Tibial nerve (tissue), 4 donors: Measurements from ENCODE around the gene PRKCH.

Experiments used
- EP300 ChIP-seq, 2 donors: sonication (generic); formaldehyde crosslinking; IDR thresholded peaks; one replicate each; pipeline ENCODE4 v1.6.1; 2017; ENCODE audit warnings: antibody characterized with exemption in 2 of 2, mild to moderate bottlenecking in 1 of 2
- TF ChIP-seq, protein P1 (sequence below), 5 experiments: fragments of 200-600 bp in 3 of 5; fragments of 450-650 bp in 2 of 5; sonication (generic) in 3 of 5; IDR thresholded peaks; one replicate each; pipeline ENCODE4 v1.5.1; 2016 to 2019; ENCODE audit warnings: antibody characterized with exemption in 5 of 5, mild to moderate bottlenecking in 3 of 5, moderate library complexity in 2 of 5

DNA sequence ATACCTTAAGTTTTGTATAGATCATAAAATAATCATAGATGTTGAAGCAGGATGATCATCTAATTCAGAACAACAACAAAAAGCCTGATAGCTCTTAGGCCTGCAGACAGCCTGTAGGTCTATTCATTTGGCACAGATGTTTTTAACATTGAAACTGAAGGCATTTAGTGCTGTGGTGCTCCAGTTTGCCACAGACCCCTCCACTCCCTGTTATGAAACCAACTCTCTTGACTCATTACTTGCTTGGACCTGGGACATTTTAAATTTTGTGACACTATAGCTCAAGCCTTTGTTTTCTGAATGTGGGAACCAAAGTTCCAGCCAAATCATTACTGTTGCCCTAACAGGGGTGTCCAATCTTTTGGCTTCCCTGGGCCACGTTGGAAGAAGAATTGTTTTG is 9.1 kb downstream of the PRKCH start:
- TF ChIP-seq, protein P1, sequence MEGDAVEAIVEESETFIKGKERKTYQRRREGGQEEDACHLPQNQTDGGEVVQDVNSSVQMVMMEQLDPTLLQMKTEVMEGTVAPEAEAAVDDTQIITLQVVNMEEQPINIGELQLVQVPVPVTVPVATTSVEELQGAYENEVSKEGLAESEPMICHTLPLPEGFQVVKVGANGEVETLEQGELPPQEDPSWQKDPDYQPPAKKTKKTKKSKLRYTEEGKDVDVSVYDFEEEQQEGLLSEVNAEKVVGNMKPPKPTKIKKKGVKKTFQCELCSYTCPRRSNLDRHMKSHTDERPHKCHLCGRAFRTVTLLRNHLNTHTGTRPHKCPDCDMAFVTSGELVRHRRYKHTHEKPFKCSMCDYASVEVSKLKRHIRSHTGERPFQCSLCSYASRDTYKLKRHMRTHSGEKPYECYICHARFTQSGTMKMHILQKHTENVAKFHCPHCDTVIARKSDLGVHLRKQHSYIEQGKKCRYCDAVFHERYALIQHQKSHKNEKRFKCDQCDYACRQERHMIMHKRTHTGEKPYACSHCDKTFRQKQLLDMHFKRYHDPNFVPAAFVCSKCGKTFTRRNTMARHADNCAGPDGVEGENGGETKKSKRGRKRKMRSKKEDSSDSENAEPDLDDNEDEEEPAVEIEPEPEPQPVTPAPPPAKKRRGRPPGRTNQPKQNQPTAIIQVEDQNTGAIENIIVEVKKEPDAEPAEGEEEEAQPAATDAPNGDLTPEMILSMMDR (IDR thresholded peaks at IDR 0.05) = no peak
- TF ChIP-seq EP300 (IDR thresholded peaks at IDR 0.05) = no peak
